Astrocyte (in vitro differentiated cells and primary cell): ENCODE results near the gene ZNF407.

Experiments used
- EZH2 ChIP-seq: IDR thresholded peaks from 2 replicates; pipeline ENCODE4 v1.6.1; 2012; ENCODE audit warnings: mild to moderate bottlenecking, low read length, inconsistent platforms; ENCODE audit not compliant: insufficient read depth
- TF ChIP-seq, protein P1 (sequence below): IDR thresholded peaks from 2 replicates; pipeline ENCODE4 v1.5.1; 2011; ENCODE audit warnings: low read depth, mild to moderate bottlenecking, inconsistent platforms, low read length, moderate library complexity; ENCODE audit not compliant: insufficient read depth

DNA sequence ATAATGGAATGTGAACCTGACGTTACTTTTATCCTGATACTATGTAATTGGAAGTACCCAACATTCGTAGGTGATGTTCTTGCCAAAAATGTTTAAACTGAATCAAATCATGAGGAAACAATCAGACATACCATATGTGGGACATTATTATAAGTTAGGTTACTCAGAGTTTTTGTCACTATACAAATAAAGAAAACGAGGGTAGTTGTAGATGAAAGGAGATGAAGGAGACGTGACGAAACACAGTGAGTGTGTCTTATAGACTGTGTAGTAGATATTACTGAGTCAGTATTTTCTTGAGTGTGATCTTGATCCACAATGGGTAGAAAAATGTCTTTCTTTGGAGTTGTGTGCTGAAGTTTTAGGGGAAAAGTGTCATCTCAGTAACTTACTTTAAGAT, 176.8 kb downstream of the ZNF407 start:
- TF ChIP-seq, protein P1, sequence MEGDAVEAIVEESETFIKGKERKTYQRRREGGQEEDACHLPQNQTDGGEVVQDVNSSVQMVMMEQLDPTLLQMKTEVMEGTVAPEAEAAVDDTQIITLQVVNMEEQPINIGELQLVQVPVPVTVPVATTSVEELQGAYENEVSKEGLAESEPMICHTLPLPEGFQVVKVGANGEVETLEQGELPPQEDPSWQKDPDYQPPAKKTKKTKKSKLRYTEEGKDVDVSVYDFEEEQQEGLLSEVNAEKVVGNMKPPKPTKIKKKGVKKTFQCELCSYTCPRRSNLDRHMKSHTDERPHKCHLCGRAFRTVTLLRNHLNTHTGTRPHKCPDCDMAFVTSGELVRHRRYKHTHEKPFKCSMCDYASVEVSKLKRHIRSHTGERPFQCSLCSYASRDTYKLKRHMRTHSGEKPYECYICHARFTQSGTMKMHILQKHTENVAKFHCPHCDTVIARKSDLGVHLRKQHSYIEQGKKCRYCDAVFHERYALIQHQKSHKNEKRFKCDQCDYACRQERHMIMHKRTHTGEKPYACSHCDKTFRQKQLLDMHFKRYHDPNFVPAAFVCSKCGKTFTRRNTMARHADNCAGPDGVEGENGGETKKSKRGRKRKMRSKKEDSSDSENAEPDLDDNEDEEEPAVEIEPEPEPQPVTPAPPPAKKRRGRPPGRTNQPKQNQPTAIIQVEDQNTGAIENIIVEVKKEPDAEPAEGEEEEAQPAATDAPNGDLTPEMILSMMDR, result no peak
- no peak for TF ChIP-seq EZH2
